Nephron (organoid): Measurements from ENCODE around the gene ELP2.

Experiments used
- H3K27ac Mint-ChIP-seq, 3 experiments: 2 replicates each; pipeline ENCODE4 v1.8.0; 2020; ENCODE audit warnings: mixed read lengths in 3 of 3, mild to moderate bottlenecking in 2 of 3, moderate library complexity in 1 of 3
- H3K27me3 Mint-ChIP-seq: 2 replicates; pipeline ENCODE4 v1.8.0; 2021; ENCODE audit warnings: low read depth, mild to moderate bottlenecking, moderate library complexity, mixed read lengths
- H3K36me3 Mint-ChIP-seq: 2 replicates; pipeline ENCODE4 v1.8.0; 2020; ENCODE audit warnings: low read depth, mixed read lengths
- H3K4me1 Mint-ChIP-seq: 2 replicates; pipeline ENCODE4 v1.8.0; 2020; ENCODE audit warnings: mixed read lengths
- H3K4me3 Mint-ChIP-seq, 3 experiments: 2 replicates each; pipeline ENCODE4 v1.8.0; 2020; ENCODE audit warnings: mild to moderate bottlenecking in 3 of 3, mixed read lengths in 3 of 3, moderate library complexity in 2 of 3
- H3K9me3 Mint-ChIP-seq: 2 replicates; pipeline ENCODE4 v1.8.0; 2020; ENCODE audit warnings: mixed read lengths
- CTCF ChIP-seq, 3 experiments: fragments of 200-600 bp; sonication (generic); IDR thresholded peaks; one replicate each; pipeline ENCODE4 v1.5.0; 2021; ENCODE audit warnings: antibody characterized with exemption in 3 of 3; ENCODE audit not compliant: unreplicated experiment in 3 of 3

ELP2 gene

DNA sequence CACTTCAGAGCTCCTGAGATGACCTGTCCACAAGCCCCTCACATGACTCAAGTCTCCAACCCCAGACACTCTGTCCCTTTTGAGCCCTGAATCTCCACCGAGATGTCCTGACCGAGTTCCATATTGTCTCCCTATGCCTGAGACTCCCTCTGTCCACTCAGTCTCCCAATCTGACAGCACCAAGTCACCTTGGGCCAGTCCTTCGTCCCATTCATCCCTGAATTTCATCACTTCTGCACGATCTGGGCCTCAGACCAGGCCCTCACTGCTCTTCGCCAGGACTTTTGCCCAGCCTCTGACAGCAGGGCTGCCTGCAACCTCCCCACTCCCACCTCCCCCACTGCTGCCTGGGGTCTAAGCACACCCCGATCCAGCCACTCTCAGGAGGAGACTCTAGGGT, 53.3 kb downstream of the ELP2 start:
- H3K27ac Mint-ChIP-seq = no peak overlapping the region
- H3K9me3 Mint-ChIP-seq = no peaks in the 10 kb centered on the region
- peaks cover 14% of the 10 kb centered on the region for H3K4me1 Mint-ChIP-seq
- TF ChIP-seq CTCF (IDR thresholded peaks at IDR 0.05; ENCODE audit: unreplicated experiment in 3 of 3) = no peak
- H3K4me3 Mint-ChIP-seq = no peak overlapping the region
- H3K27me3 Mint-ChIP-seq = peaks cover 34% of the 10 kb centered on the region
- peaks cover 6% of the 10 kb centered on the region for H3K36me3 Mint-ChIP-seq

GRCh38 chr18:36183987-36184386, 54.3 kb downstream of the ELP2 start:
- peaks cover 23% of the 10 kb centered on the region for H3K4me1 Mint-ChIP-seq
- H3K4me3 Mint-ChIP-seq = peak overlapping the region in 2 of 3 experiments; percentile 25 to 56
- H3K9me3 Mint-ChIP-seq = no peaks in the 10 kb centered on the region
- no peaks in the 10 kb centered on the region for H3K36me3 Mint-ChIP-seq
- TF ChIP-seq CTCF (IDR thresholded peaks at IDR 0.05; ENCODE audit: unreplicated experiment in 3 of 3) = no peak
- peaks cover 43% of the 10 kb centered on the region for H3K27me3 Mint-ChIP-seq
- H3K27ac Mint-ChIP-seq = no peak overlapping the region

- Mint-ChIP-seq H3K36me3 (no peaks in the 10 kb centered on the region), H3K4me3 (peak overlapping the region; percentile 47 to 89 (median 57)), H3K27ac (no peak overlapping the region), H3K4me1 (peaks cover 22% of the 10 kb centered on the region), H3K27me3 (peaks cover 55% of the 10 kb centered on the region), H3K9me3 (no peaks in the 10 kb centered on the region)
- TF ChIP-seq CTCF (IDR thresholded peaks at IDR 0.05; ENCODE audit: unreplicated experiment in 3 of 3) = no peak
These were observed 55.5 kb downstream of the ELP2 start for GRCh38 chr18:36185157-36185556.

- Mint-ChIP-seq H3K9me3 (no peaks in the 10 kb centered on the region), H3K27me3 (peaks cover 57% of the 10 kb centered on the region), H3K4me3 (peak overlapping the region; percentile 76 to 89 (median 88)), H3K36me3 (no peaks in the 10 kb centered on the region), H3K27ac (no peak overlapping the region), H3K4me1 (peaks cover 17% of the 10 kb centered on the region)
- TF ChIP-seq CTCF (IDR thresholded peaks at IDR 0.05; ENCODE audit: unreplicated experiment in 3 of 3) = no peak
These were observed 56.3 kb downstream of the ELP2 start for GRCh38 chr18:36185901-36186460.

- no peak overlapping the region for H3K27ac Mint-ChIP-seq
- H3K4me3 Mint-ChIP-seq = peak overlapping the region; percentile 87 to 89 (median 88)
- H3K4me1 Mint-ChIP-seq = peaks cover 17% of the 10 kb centered on the region
- H3K27me3 Mint-ChIP-seq = peaks cover 57% of the 10 kb centered on the region
- no peak for TF ChIP-seq CTCF (IDR thresholded peaks at IDR 0.05; ENCODE audit: unreplicated experiment in 3 of 3)
- no peaks in the 10 kb centered on the region for H3K9me3 Mint-ChIP-seq
- H3K36me3 Mint-ChIP-seq = no peaks in the 10 kb centered on the region
These were observed 56.9 kb downstream of the ELP2 start for GRCh38 chr18:36186461-36187192.
